ENCODE measurements around the gene DHRS3.

Gene DHRS3

GRCh38 chr1:12580054-12580887, 37.7 kb downstream of the DHRS3 start:
- H3K4me1 ChIP-seq (ENCODE audit: control insufficient read depth, insufficient read depth, low read length) = peaks cover 9% of the 10 kb centered on the region
- DNase-seq (ENCODE audit: low read depth) = peak; percentile 89
- no peak overlapping the region for H3K4me3 ChIP-seq (ENCODE audit: low read length)
- H3K36me3 ChIP-seq (ENCODE audit: control insufficient read depth, insufficient read depth, low read length, severe bottlenecking) = peaks cover 53% of the 10 kb centered on the region
- no peaks in the 10 kb centered on the region for H3K27me3 ChIP-seq (replicated peaks; ENCODE audit: control insufficient read depth, insufficient read depth, low read length)
- H3K9ac ChIP-seq (ENCODE audit: low read length) = no peak overlapping the region
- no peaks in the 10 kb centered on the region for H3K9me3 ChIP-seq (ENCODE audit: control insufficient read depth, low read length)

GRCh38 chr1:12578860-12579422, 39.1 kb downstream of the DHRS3 start:
- no peak overlapping the region for H3K9ac ChIP-seq (ENCODE audit: low read length)
- no peaks in the 10 kb centered on the region for H3K9me3 ChIP-seq (ENCODE audit: control insufficient read depth, low read length)
- no peaks in the 10 kb centered on the region for H3K27me3 ChIP-seq (replicated peaks; ENCODE audit: control insufficient read depth, insufficient read depth, low read length)
- DNase-seq (ENCODE audit: low read depth) = no peak
- H3K4me1 ChIP-seq (ENCODE audit: control insufficient read depth, insufficient read depth, low read length) = peaks cover 9% of the 10 kb centered on the region
- H3K4me3 ChIP-seq (ENCODE audit: low read length) = no peak overlapping the region
- H3K36me3 ChIP-seq (ENCODE audit: control insufficient read depth, insufficient read depth, low read length, severe bottlenecking) = peaks cover 53% of the 10 kb centered on the region

- peaks cover 18% of the 10 kb centered on the region for H3K4me1 ChIP-seq (ENCODE audit: control insufficient read depth, insufficient read depth, low read length)
- no peak overlapping the region for H3K9ac ChIP-seq (ENCODE audit: low read length)
- no peak for DNase-seq (ENCODE audit: low read depth)
- H3K27me3 ChIP-seq (replicated peaks; ENCODE audit: control insufficient read depth, insufficient read depth, low read length) = no peaks in the 10 kb centered on the region
- H3K36me3 ChIP-seq (ENCODE audit: control insufficient read depth, insufficient read depth, low read length, severe bottlenecking) = peaks cover 68% of the 10 kb centered on the region
- no peaks in the 10 kb centered on the region for H3K9me3 ChIP-seq (ENCODE audit: control insufficient read depth, low read length)
- H3K4me3 ChIP-seq (ENCODE audit: low read length) = no peak overlapping the region
Measured at GRCh38 chr1:12577020-12577419, 41.0 kb downstream of the DHRS3 start.

- no peaks in the 10 kb centered on the region for H3K9me3 ChIP-seq (ENCODE audit: control insufficient read depth, low read length)
Measured at GRCh38 chr1:12574757-12575139, 43.3 kb downstream of the DHRS3 start.

DNA sequence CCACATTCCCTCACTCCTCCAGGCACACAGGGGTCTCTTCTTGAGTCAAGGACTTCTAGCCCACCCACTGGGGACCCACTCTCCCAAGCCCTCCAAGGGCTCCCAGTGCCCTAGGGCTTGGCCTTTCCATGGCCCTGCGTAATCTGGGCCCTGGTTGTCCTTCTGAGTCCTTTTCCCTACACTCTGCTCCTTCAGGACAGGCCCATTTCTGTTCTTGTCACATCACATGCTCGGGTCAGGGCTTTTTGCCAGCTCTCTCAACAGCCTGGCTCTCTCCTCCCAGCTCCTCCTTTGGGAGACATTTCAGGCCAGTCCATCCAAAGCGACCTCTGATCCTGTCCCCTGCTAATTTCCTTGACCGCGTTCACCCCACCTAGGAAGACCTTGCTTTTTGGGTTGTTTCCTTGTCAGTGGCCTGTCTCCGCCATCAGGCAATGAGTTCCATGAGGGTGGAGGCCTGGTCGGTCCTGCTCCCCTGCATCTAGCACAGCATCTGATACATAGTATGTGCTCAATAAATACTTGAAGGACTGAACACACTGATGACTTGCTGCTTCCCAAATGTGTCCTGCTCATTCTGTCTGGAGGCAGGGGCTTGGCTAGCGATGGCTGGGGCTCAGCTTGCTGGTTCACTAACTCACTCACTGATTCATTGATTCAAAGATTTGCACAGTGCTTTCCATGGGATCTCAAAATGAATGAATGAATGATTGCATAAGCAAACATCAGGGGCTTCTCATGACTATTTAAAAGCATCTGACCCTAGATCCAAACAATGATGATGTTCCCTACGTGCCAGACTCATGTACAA, 44.8 kb downstream of the DHRS3 start:
- Histone ChIP-seq H3K27me3 (replicated peaks; ENCODE audit: control insufficient read depth, insufficient read depth, low read length) (no peaks in the 10 kb centered on the region), H3K4me1 (ENCODE audit: control insufficient read depth, insufficient read depth, low read length) (peaks cover 9% of the 10 kb centered on the region), H3K4me3 (ENCODE audit: low read length) (no peak overlapping the region), H3K36me3 (ENCODE audit: control insufficient read depth, insufficient read depth, low read length, severe bottlenecking) (peaks cover 78% of the 10 kb centered on the region), H3K9me3 (ENCODE audit: control insufficient read depth, low read length) (no peaks in the 10 kb centered on the region), H3K9ac (ENCODE audit: low read length) (no peak overlapping the region)
- DNase-seq (ENCODE audit: low read depth) = no peak

More at GRCh38 chr1:12574757-12575139, 43.3 kb downstream of the DHRS3 start:
- H3K4me1 ChIP-seq (ENCODE audit: control insufficient read depth, insufficient read depth, low read length) = peaks cover 9% of the 10 kb centered on the region
- no peak for DNase-seq (ENCODE audit: low read depth)
- peaks cover 84% of the 10 kb centered on the region for H3K36me3 ChIP-seq (ENCODE audit: control insufficient read depth, insufficient read depth, low read length, severe bottlenecking)
- no peaks in the 10 kb centered on the region for H3K27me3 ChIP-seq (replicated peaks; ENCODE audit: control insufficient read depth, insufficient read depth, low read length)
- no peak overlapping the region for H3K4me3 ChIP-seq (ENCODE audit: low read length)
- H3K9ac ChIP-seq (ENCODE audit: low read length) = no peak overlapping the region

- no peak overlapping the region for H3K4me3 ChIP-seq (ENCODE audit: low read length)
- H3K36me3 ChIP-seq (ENCODE audit: control insufficient read depth, insufficient read depth, low read length, severe bottlenecking) = peaks cover 80% of the 10 kb centered on the region
- no peak overlapping the region for H3K9ac ChIP-seq (ENCODE audit: low read length)
- peaks cover 9% of the 10 kb centered on the region for H3K4me1 ChIP-seq (ENCODE audit: control insufficient read depth, insufficient read depth, low read length)
- H3K27me3 ChIP-seq (replicated peaks; ENCODE audit: control insufficient read depth, insufficient read depth, low read length) = no peaks in the 10 kb centered on the region
- H3K9me3 ChIP-seq (ENCODE audit: control insufficient read depth, low read length) = no peaks in the 10 kb centered on the region
- no peak for DNase-seq (ENCODE audit: low read depth)
Measured at GRCh38 chr1:12572522-12572921, 45.5 kb downstream of the DHRS3 start.

GRCh38 chr1:12570291-12570690, 47.7 kb downstream of the DHRS3 start:
- Histone ChIP-seq H3K4me1 (ENCODE audit: control insufficient read depth, insufficient read depth, low read length) (peaks cover 11% of the 10 kb centered on the region), H3K4me3 (ENCODE audit: low read length) (no peak overlapping the region), H3K9me3 (ENCODE audit: control insufficient read depth, low read length) (no peaks in the 10 kb centered on the region), H3K36me3 (ENCODE audit: control insufficient read depth, insufficient read depth, low read length, severe bottlenecking) (peaks cover 82% of the 10 kb centered on the region), H3K27me3 (replicated peaks; ENCODE audit: control insufficient read depth, insufficient read depth, low read length) (no peaks in the 10 kb centered on the region), H3K9ac (ENCODE audit: low read length) (no peak overlapping the region)
- DNase-seq (ENCODE audit: low read depth) = no peak

GRCh38 chr1:12568009-12568767, 49.8 kb downstream of the DHRS3 start:
- Histone ChIP-seq H3K36me3 (ENCODE audit: control insufficient read depth, insufficient read depth, low read length, severe bottlenecking) (peaks cover 65% of the 10 kb centered on the region), H3K9me3 (ENCODE audit: control insufficient read depth, low read length) (peaks cover 9% of the 10 kb centered on the region), H3K4me3 (ENCODE audit: low read length) (no peak overlapping the region), H3K27me3 (replicated peaks; ENCODE audit: control insufficient read depth, insufficient read depth, low read length) (no peaks in the 10 kb centered on the region), H3K4me1 (ENCODE audit: control insufficient read depth, insufficient read depth, low read length) (peaks cover 15% of the 10 kb centered on the region), H3K9ac (ENCODE audit: low read length) (no peak overlapping the region)
- no peak for DNase-seq (ENCODE audit: low read depth)

DNA sequence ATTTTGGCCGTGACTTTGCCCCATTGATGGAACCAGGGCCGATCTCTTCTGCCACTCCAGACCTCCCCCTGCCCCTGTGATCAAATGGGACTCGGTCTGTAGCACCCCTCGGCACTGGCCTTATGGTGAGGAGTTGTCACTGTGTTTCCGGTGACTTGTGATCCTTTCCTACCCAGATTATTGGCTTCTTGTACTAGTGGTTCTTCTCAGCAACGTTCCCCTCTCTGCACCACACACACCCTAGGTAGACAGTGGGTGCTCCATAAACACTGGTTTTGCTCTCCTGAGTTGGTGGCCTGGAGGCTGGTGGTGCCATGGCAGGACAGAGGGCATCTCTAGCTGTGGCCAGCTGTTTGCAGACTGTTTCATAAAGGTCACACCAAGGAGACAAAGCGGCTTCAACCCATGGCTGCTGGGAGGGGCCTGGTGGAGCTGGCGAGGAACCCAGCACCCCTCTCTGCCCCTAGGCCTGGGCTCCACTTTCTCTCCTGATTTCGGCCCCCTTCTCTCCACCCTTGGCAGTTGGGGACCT, 50.7 kb downstream of the DHRS3 start:
- H3K36me3 ChIP-seq (ENCODE audit: control insufficient read depth, insufficient read depth, low read length, severe bottlenecking) = peaks cover 58% of the 10 kb centered on the region
- H3K9ac ChIP-seq (ENCODE audit: low read length) = no peak overlapping the region
- peaks cover 8% of the 10 kb centered on the region for H3K4me1 ChIP-seq (ENCODE audit: control insufficient read depth, insufficient read depth, low read length)
- no peak overlapping the region for H3K4me3 ChIP-seq (ENCODE audit: low read length)
- DNase-seq (ENCODE audit: low read depth) = no peak
- H3K27me3 ChIP-seq (replicated peaks; ENCODE audit: control insufficient read depth, insufficient read depth, low read length) = no peaks in the 10 kb centered on the region
- peaks cover 18% of the 10 kb centered on the region for H3K9me3 ChIP-seq (ENCODE audit: control insufficient read depth, low read length)

DNA sequence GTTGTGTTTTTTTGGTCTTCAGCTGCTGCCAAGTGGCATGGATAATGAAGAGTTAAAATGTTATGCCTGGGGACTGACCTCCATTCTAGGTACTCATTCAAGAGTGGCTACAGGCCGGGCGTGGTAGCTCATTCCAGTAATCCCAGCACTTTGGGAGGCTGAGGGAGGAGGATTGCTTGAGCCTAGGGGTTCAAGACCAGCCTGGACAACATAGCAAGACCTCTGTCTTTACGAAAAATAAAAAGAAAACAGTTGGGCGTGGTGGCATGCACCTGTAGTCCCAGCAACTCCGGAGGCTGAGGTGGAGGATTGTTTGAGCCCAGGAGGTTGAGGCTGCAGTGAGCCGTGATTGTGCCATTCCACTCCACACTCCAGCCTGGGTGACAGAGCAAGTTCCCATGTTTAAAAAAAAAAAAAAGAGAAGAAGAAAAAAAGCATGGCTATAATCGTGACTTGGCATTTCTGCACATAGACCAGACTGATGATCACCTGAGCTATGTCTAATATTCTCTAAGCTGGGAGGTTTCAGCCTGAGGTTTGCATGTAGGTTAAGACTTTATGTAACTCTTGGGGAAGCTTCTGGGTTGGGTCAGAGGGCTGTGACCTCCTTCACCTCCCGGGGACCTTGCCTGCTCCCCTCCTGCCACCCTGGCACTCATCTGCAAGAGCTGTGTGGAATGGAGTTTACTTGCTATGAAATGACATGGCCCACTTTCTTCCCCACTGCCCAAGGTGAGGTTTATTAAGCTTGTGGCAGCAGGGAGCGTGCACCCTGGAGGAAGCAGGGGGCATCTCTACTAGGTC, 51.3 kb downstream of the DHRS3 start:
- Histone ChIP-seq H3K9ac (ENCODE audit: low read length) (no peak overlapping the region), H3K9me3 (ENCODE audit: control insufficient read depth, low read length) (peaks cover 19% of the 10 kb centered on the region), H3K4me3 (ENCODE audit: low read length) (no peak overlapping the region), H3K36me3 (ENCODE audit: control insufficient read depth, insufficient read depth, low read length, severe bottlenecking) (peaks cover 51% of the 10 kb centered on the region), H3K27me3 (replicated peaks; ENCODE audit: control insufficient read depth, insufficient read depth, low read length) (no peaks in the 10 kb centered on the region), H3K4me1 (ENCODE audit: control insufficient read depth, insufficient read depth, low read length) (peaks cover 8% of the 10 kb centered on the region)
- DNase-seq (ENCODE audit: low read depth) = no peak
